H1 (cell line): ENCODE results near the gene RAMP2. TPM values are rescaled to one million over a fixed set of nuclear protein-coding genes. Genes with fewer than 3 reads are reported as not detected.
A peak's percentile ranks its signal among the peaks of the same experiment; 100 is the strongest.

Source experiments
- BACH1 ChIP-seq: IDR thresholded peaks from 2 replicates; pipeline ENCODE4 v1.6.1; 2012; ENCODE audit warnings: low read length, improper control_type of control experiment
- CEBPB ChIP-seq: IDR thresholded peaks from 2 replicates; pipeline ENCODE4 v1.6.1; 2012; ENCODE audit warnings: low read depth, low read length
- CHD1 ChIP-seq: IDR thresholded peaks from 2 replicates; pipeline ENCODE4 v1.6.1; 2012; ENCODE audit warnings: low read depth, low read length, improper control_type of control experiment
- CHD2 ChIP-seq: IDR thresholded peaks from 2 replicates; pipeline ENCODE4 v1.6.1; 2012; ENCODE audit warnings: low read length, improper control_type of control experiment
- CTBP2 ChIP-seq: IDR thresholded peaks from 2 replicates; pipeline ENCODE4 v1.7.0; 2011; ENCODE audit warnings: borderline replicate concordance, mild to moderate bottlenecking, moderate library complexity, mixed read lengths, low read length; ENCODE audit not compliant: insufficient read depth, insufficient read length
- EGR1 ChIP-seq: IDR thresholded peaks from 2 replicates; pipeline ENCODE4 v1.6.1; 2011; ENCODE audit warnings: low read depth, low read length, borderline replicate concordance
- HDAC6 ChIP-seq: IDR thresholded peaks from one replicate; pipeline ENCODE4 v1.7.1; 2012; ENCODE audit warnings: low read depth, mild to moderate bottlenecking, inconsistent platforms, low read length, moderate library complexity
- JUN ChIP-seq: IDR thresholded peaks from 2 replicates; pipeline ENCODE4 v1.6.1; 2011; ENCODE audit warnings: low read depth, mild to moderate bottlenecking, improper control_type of control experiment, low read length
- JUND ChIP-seq: IDR thresholded peaks from 2 replicates; pipeline ENCODE4 v1.6.1; 2011; ENCODE audit warnings: mild to moderate bottlenecking, improper control_type of control experiment, low read length
- KDM5A ChIP-seq: fragments of 200-600 bp; IDR thresholded peaks from 2 replicates; pipeline ENCODE4 v1.7.1; 2012; ENCODE audit warnings: mild to moderate bottlenecking, low read length, inconsistent platforms, mixed read lengths
- POLR2AphosphoS5 ChIP-seq: IDR thresholded peaks from 2 replicates; pipeline ENCODE4 v1.6.1; 2011; ENCODE audit warnings: low read depth, low read length
- RFX5 ChIP-seq: IDR thresholded peaks from 2 replicates; pipeline ENCODE4 v1.6.1; 2011; ENCODE audit warnings: low read depth, low read length, improper control_type of control experiment, borderline replicate concordance
- SIN3A ChIP-seq, 2 experiments: IDR thresholded peaks in 1 of 2; conservative IDR thresholded peaks in 1 of 2; 2 replicates each; pipeline ENCODE4 v1.6.1; 2011 to 2012; ENCODE audit warnings: low read length in 2 of 2, improper control_type of control experiment in 1 of 2, low read depth in 1 of 2, mild to moderate bottlenecking in 1 of 2
- SP1 ChIP-seq: IDR thresholded peaks from 2 replicates; pipeline ENCODE4 v1.6.1; 2011; ENCODE audit warnings: low read depth, low read length
- SP4 ChIP-seq: IDR thresholded peaks from 2 replicates; pipeline ENCODE4 v1.6.1; 2012; ENCODE audit warnings: low read length, inconsistent platforms
- ZNF274 ChIP-seq: IDR thresholded peaks from 2 replicates; pipeline ENCODE4 v1.7.0; 2012; ENCODE audit warnings: low read length, borderline replicate concordance; ENCODE audit errors: extremely low read depth
- polyA plus RNA-seq, 7 experiments: library from polyadenylated mRNA; depleted of rRNA in 3 of 7; stranded (reverse) in 5 of 7; unstranded in 2 of 7; fragments of >200 nt in 5 of 7; fragments of 200-250 nt in 2 of 7; gene quantifications; 1 replicate in 5 of 7; 2 replicates in 1 of 7; 4 replicates in 1 of 7; pipeline versions ENCODE4 v1.2.1 to v1.2.3, GENCODE V29; 2011 to 2013; ENCODE audit warnings: missing spikeins in 2 of 7, mixed read lengths in 2 of 7
- total RNA-seq: library from RNA; stranded (reverse); fragmentation: NEBNext Ultra II Directional; extraction: Animal tissue kit (Norgen Biotek cat#: 25700); gene quantifications from 2 replicates; pipeline ENCODE4 v1.2.1, GENCODE V29; 2021
- TF ChIP-seq, protein P1 (sequence below): IDR thresholded peaks from 2 replicates; pipeline ENCODE4 v1.6.1; 2012; ENCODE audit warnings: low read length, inconsistent platforms
- TF ChIP-seq, protein P2 (sequence below), 3 experiments: IDR thresholded peaks; 1 replicate in 2 of 3; 2 replicates in 1 of 3; pipeline versions ENCODE4 v1.5.1 to v1.6.1; 2011; ENCODE audit warnings: low read length in 3 of 3, mild to moderate bottlenecking in 3 of 3, inconsistent platforms in 2 of 3, low read depth in 1 of 3, moderate library complexity in 1 of 3; ENCODE audit not compliant: insufficient read depth in 1 of 3; ENCODE audit errors: control extremely low read depth in 1 of 3
- TF ChIP-seq, protein P3 (sequence below): IDR thresholded peaks from 2 replicates; pipeline ENCODE4 v1.6.1; 2012; ENCODE audit warnings: inconsistent platforms

Gene RAMP2
- total and polyA plus RNA-seq, 2 of the 8 experiments (the other 6 are each of a cell fraction or from before 2014, with no cell fraction given): 13.4 to 41.7 TPM

DNA sequence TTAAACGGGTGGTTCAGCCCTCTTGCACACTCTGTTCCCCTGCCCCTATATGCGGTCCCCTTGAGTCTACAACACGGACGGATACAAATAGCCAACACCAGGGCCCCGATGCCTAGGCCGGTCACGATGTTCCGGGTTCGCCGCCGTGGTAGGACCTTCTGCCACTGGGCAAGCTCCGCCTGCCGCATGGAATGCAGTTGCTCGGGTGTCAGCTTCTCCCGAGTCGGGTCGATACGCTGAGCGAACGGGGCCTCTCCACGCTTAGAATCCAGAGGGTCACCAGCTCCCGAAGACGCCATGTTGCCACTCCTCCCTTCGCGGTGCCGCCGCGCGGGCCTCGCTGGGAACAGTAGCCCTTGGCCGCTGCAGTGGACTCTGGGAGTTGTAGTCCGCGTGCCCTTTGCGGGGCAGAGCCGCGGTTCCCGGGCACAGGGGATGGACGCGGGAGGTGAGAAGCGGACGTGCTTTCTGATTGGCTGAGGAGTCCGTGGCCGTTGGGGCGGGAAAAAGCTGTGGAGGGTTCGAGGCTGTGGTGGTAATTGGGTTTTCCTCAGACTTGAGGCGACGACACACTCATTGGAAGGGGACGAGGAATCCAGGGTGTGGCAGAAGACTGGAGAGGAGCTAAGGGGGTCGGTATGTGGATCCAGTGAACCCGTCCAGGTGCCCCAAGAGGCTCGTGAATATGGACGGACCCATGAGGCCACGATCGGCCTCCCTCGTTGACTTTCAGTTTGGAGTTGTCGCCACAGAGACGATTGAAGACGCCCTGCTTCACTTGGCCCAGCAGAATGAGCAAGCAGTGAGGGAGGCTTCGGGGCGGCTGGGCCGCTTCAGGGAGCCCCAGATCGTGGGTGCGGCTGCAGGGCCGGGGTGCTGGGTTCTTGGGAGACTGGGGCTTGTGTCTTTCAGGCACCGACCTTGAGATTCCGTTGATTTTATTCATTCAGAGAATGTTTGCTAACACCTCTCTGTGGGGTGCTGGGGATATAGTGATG lies 37.7 kb downstream of the RAMP2 start, which contains the start of the genes CNTD1 and COA3 (continued):
- TF ChIP-seq SIN3A (conservative IDR thresholded peaks at IDR 0.05 in 1 of 2, IDR thresholded peaks at IDR 0.05 in 1 of 2; ENCODE audit: low read depth in 1 of 2, low read length in 2 of 2): peak; percentile 46 to 84; a peak in 2 of 4 replicates
- no peak for TF ChIP-seq CEBPB
- TF ChIP-seq, protein P1, sequence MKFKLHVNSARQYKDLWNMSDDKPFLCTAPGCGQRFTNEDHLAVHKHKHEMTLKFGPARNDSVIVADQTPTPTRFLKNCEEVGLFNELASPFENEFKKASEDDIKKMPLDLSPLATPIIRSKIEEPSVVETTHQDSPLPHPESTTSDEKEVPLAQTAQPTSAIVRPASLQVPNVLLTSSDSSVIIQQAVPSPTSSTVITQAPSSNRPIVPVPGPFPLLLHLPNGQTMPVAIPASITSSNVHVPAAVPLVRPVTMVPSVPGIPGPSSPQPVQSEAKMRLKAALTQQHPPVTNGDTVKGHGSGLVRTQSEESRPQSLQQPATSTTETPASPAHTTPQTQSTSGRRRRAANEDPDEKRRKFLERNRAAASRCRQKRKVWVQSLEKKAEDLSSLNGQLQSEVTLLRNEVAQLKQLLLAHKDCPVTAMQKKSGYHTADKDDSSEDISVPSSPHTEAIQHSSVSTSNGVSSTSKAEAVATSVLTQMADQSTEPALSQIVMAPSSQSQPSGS: no peak
- TF ChIP-seq KDM5A: peak; percentile 78
- TF ChIP-seq ZNF274: no peak
- TF ChIP-seq JUN: no peak
- no peak for TF ChIP-seq SP4
- no peak for TF ChIP-seq HDAC6
- TF ChIP-seq EGR1: no peak
- peak; percentile 61 for TF ChIP-seq CHD2
- no peak for TF ChIP-seq CHD1
- TF ChIP-seq, protein P2, sequence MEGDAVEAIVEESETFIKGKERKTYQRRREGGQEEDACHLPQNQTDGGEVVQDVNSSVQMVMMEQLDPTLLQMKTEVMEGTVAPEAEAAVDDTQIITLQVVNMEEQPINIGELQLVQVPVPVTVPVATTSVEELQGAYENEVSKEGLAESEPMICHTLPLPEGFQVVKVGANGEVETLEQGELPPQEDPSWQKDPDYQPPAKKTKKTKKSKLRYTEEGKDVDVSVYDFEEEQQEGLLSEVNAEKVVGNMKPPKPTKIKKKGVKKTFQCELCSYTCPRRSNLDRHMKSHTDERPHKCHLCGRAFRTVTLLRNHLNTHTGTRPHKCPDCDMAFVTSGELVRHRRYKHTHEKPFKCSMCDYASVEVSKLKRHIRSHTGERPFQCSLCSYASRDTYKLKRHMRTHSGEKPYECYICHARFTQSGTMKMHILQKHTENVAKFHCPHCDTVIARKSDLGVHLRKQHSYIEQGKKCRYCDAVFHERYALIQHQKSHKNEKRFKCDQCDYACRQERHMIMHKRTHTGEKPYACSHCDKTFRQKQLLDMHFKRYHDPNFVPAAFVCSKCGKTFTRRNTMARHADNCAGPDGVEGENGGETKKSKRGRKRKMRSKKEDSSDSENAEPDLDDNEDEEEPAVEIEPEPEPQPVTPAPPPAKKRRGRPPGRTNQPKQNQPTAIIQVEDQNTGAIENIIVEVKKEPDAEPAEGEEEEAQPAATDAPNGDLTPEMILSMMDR (IDR thresholded peaks at IDR 0.05; ENCODE audit: control extremely low read depth in 1 of 3, insufficient read depth in 1 of 3, low read depth in 1 of 3, low read length in 3 of 3): no peak
- TF ChIP-seq POLR2AphosphoS5: peak; percentile 70; the same call in 1 of the 2 replicates
- no peak for TF ChIP-seq CTBP2
- TF ChIP-seq JUND: no peak
- TF ChIP-seq, protein P3, sequence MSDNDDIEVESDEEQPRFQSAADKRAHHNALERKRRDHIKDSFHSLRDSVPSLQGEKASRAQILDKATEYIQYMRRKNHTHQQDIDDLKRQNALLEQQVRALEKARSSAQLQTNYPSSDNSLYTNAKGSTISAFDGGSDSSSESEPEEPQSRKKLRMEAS: peak; percentile 99
- 0 out of 2 replicates have a peak, but pooled peaks have one; percentile 51 for TF ChIP-seq BACH1
- peak; percentile 59; the same call in 1 of the 2 replicates for TF ChIP-seq SP1
- TF ChIP-seq RFX5: no peak
